Hepatocyte (in vitro differentiated cells): ENCODE data around the gene MEAK7. TPM values are rescaled to one million over a fixed set of nuclear protein-coding genes. Genes with fewer than 3 reads are reported as not detected.

ENCODE experiments used
- DNase-seq: peaks from one replicate; pipeline ENCODE4 v3.0.0-alpha.2; 2016; ENCODE audit warnings: low spot score
- H2AFZ ChIP-seq: fragments of 200-600 bp; sonication (generic); 2 replicates; pipeline ENCODE4 v1.6.0; 2016; ENCODE audit warnings: antibody characterized with exemption, mild to moderate bottlenecking
- H3K27ac ChIP-seq: fragments of 200-600 bp; sonication (generic); 2 replicates; pipeline ENCODE4 v1.5.1; 2016; ENCODE audit warnings: mild to moderate bottlenecking
- H3K27me3 ChIP-seq: fragments of 200-600 bp; sonication (generic); 2 replicates; pipeline ENCODE4 v1.6.1; 2016
- H3K36me3 ChIP-seq: fragments of 200-600 bp; sonication (generic); replicated peaks from 2 replicates; pipeline ENCODE4 v1.5.1; 2016; ENCODE audit warnings: low read depth; ENCODE audit not compliant: insufficient read depth
- H3K4me1 ChIP-seq: fragments of 200-600 bp; sonication (generic); 2 replicates; pipeline ENCODE4 v1.5.1; 2016; ENCODE audit warnings: mild to moderate bottlenecking, moderate library complexity; ENCODE audit not compliant: insufficient read depth
- H3K4me2 ChIP-seq: fragments of 200-600 bp; sonication (generic); 2 replicates; pipeline ENCODE4 v1.6.0; 2016
- H3K4me3 ChIP-seq: fragments of 200-600 bp; sonication (generic); 2 replicates; pipeline ENCODE4 v1.5.1; 2016; ENCODE audit warnings: mild to moderate bottlenecking
- H3K79me2 ChIP-seq: fragments of 200-600 bp; sonication (generic); 2 replicates; pipeline ENCODE4 v1.6.0; 2017; ENCODE audit warnings: mild to moderate bottlenecking
- H3K9me2 ChIP-seq: fragments of 200-600 bp; sonication (generic); replicated peaks from 2 replicates; pipeline ENCODE4 v1.6.0; 2017; ENCODE audit warnings: mild to moderate bottlenecking; ENCODE audit not compliant: insufficient read depth
- H3K9me3 ChIP-seq: fragments of 200-600 bp; sonication (generic); 2 replicates; pipeline ENCODE4 v1.5.1; 2016; ENCODE audit warnings: low read depth, mild to moderate bottlenecking
- H4K20me1 ChIP-seq: fragments of 200-600 bp; sonication (generic); 2 replicates; pipeline ENCODE4 v1.6.0; 2016; ENCODE audit warnings: mild to moderate bottlenecking; ENCODE audit not compliant: insufficient read depth, poor library complexity, severe bottlenecking
- EZH2 ChIP-seq: fragments of 200-600 bp; sonication (generic); IDR thresholded peaks from 2 replicates; pipeline ENCODE4 v1.6.1; 2016; ENCODE audit warnings: antibody characterized with exemption, mild to moderate bottlenecking, borderline replicate concordance
- EZH2phosphoT487 ChIP-seq: fragments of 200-600 bp; sonication (generic); IDR thresholded peaks from one replicate; pipeline ENCODE4 v1.6.1; 2018; ENCODE audit warnings: antibody characterized with exemption, mild to moderate bottlenecking, low read depth, moderate library complexity; ENCODE audit not compliant: unreplicated experiment, severe bottlenecking
- WGBS: methylation state at CpG from one replicate; pipeline ENCODE4 v1.1.6; 2016; ENCODE audit warnings: low lambda C conversion rate; ENCODE audit errors: missing lambda C conversion rate; 5-methylcytosine and 5-hydroxymethylcytosine counted together
- polyA plus RNA-seq: library from polyadenylated mRNA; unstranded; fragments of >200 nt; fragmentation: Nextera tagmentation; extraction: Ambion mirVana; gene quantifications from 2 replicates; pipeline ENCODE4 v1.2.1, GENCODE V29; 2016
- total RNA-seq: library from RNA; depleted of rRNA; stranded (reverse); fragments of >200 nt; gene quantifications from 2 replicates; pipeline ENCODE4 v1.2.3, GENCODE V29; 2014
- TF ChIP-seq, protein P1 (sequence below): fragments of 200-600 bp; sonication (generic); IDR thresholded peaks from 2 replicates; pipeline ENCODE4 v1.5.1; 2016; ENCODE audit warnings: antibody characterized with exemption, mild to moderate bottlenecking; ENCODE audit not compliant: poor library complexity

MEAK7 gene
- total and polyA plus RNA-seq, 2 experiments from 2014 or later = 21.6 to 29.7 TPM

DNA sequence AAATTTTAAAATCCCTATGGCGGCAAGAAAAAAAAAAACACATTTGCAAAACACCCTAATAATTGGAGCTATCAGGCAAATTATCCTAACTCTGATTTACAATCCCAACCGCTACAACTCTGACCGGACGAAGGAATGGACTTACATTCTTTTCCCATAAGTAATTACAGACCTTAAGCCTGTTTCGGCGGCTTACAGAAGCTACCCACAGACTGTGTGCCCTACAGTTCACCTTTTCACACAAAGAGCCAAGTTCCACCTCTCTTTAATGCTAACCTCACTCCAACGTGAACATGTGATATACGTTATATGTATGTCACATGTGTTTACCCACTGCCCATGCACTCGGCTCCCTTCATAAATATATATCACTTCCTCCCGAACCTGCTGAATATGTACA, 8.7 kb upstream of the MEAK7 start:
- Histone ChIP-seq H3K4me1 (no peaks in the 10 kb centered on the region), H3K27ac (no peak overlapping the region), H3K27me3 (no peaks in the 10 kb centered on the region), H3K36me3 (no peaks in the 10 kb centered on the region), H3K4me2 (no peak overlapping the region), H3K9me3 (no peaks in the 10 kb centered on the region), H3K9me2 (no peaks in the 10 kb centered on the region), H3K79me2 (no peaks in the 10 kb centered on the region), H4K20me1 (no peaks in the 10 kb centered on the region), H2AFZ (no peak overlapping the region), H3K4me3 (no peak overlapping the region)
- WGBS = 53% methylated on average over 10 of the region's 10 CpGs
- TF ChIP-seq EZH2 (no peak), EZH2phosphoT487 (no peak)
- TF ChIP-seq, protein P1, sequence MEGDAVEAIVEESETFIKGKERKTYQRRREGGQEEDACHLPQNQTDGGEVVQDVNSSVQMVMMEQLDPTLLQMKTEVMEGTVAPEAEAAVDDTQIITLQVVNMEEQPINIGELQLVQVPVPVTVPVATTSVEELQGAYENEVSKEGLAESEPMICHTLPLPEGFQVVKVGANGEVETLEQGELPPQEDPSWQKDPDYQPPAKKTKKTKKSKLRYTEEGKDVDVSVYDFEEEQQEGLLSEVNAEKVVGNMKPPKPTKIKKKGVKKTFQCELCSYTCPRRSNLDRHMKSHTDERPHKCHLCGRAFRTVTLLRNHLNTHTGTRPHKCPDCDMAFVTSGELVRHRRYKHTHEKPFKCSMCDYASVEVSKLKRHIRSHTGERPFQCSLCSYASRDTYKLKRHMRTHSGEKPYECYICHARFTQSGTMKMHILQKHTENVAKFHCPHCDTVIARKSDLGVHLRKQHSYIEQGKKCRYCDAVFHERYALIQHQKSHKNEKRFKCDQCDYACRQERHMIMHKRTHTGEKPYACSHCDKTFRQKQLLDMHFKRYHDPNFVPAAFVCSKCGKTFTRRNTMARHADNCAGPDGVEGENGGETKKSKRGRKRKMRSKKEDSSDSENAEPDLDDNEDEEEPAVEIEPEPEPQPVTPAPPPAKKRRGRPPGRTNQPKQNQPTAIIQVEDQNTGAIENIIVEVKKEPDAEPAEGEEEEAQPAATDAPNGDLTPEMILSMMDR = no peak
- peak; percentile 44 for DNase-seq

DNA sequence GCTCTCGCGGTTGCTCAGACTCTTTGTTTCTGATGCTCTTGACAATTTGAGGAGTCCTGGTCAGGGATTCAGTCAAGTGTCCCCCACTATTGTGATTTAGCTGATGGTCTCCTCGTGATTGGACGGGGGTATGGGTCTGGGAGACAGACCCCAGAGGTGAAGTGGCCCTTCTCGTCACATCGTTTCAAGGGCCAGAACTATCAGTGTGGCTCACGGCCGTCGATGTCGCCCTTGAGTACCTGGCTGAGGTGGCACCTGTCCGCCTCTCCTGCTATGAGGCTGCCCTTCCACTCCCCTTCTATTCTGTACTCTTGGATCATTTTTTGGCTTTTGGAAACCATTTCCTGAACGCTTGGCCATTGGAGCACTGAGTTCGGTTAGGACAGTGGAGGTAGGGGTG, 7.4 kb upstream of the MEAK7 start:
- H2AFZ ChIP-seq = no peak overlapping the region
- H3K79me2 ChIP-seq = no peaks in the 10 kb centered on the region
- H3K4me2 ChIP-seq = no peak overlapping the region
- H3K9me2 ChIP-seq = no peaks in the 10 kb centered on the region
- TF ChIP-seq, protein P1 = no peak
- TF ChIP-seq EZH2phosphoT487 (no peak), EZH2 (no peak)
- H3K36me3 ChIP-seq = no peaks in the 10 kb centered on the region
- no peak overlapping the region for H3K4me3 ChIP-seq
- 84% methylated on average over 13 of the region's 13 CpGs for WGBS
- no peak overlapping the region for H3K27ac ChIP-seq
- no peaks in the 10 kb centered on the region for H4K20me1 ChIP-seq
- H3K9me3 ChIP-seq = no peaks in the 10 kb centered on the region
- no peaks in the 10 kb centered on the region for H3K27me3 ChIP-seq
- DNase-seq = no peak
- H3K4me1 ChIP-seq = no peaks in the 10 kb centered on the region

DNA sequence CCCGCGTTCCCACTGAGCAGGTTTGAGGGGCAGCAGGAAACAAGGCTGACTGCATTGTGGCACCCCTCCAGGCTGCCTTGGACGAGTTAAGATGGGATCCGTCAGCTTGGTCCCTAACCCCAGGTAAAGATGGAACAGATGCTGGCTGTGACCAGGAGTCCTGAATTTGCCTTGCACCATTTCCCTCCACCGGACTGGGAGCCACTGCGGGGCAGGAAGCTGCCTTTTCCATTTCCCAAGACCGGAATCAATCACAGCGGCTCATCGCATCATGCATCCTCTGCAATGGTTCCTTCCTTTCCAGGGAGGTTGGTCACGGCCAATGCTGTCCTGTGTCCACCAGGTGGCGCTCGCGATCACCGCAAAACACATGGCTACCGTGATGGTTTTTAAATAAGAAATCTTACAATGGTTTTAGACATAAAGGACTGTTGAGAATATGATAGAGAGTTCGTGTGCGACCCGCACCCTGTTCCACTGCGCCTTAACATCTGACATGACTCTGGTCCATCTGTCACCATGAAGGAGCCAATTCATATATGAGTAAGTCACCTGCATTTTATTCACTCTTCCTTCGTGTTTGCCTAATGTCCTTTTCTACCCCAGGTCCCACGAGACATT, 6.8 kb upstream of the MEAK7 start:
- H3K9me3 ChIP-seq = no peaks in the 10 kb centered on the region

More for the DNA sequence above, 6.8 kb upstream of the MEAK7 start:
- no peaks in the 10 kb centered on the region for H4K20me1 ChIP-seq
- 18% methylated on average over 21 of the region's 21 CpGs for WGBS
- H3K79me2 ChIP-seq = no peaks in the 10 kb centered on the region
- H3K36me3 ChIP-seq = no peaks in the 10 kb centered on the region
- no peaks in the 10 kb centered on the region for H3K27me3 ChIP-seq
- H3K27ac ChIP-seq = no peak overlapping the region
- no peak overlapping the region for H3K4me3 ChIP-seq
- H3K4me2 ChIP-seq = no peak overlapping the region
- peak; percentile 88 for DNase-seq
- H2AFZ ChIP-seq = no peak overlapping the region
- no peaks in the 10 kb centered on the region for H3K9me2 ChIP-seq
- H3K4me1 ChIP-seq = no peaks in the 10 kb centered on the region
- TF ChIP-seq EZH2 (no peak), EZH2phosphoT487 (no peak)
- TF ChIP-seq, protein P1 = peak; percentile 94
